DMS53 (cell line): ENCODE results near the gene CRYGC.

Experiments
- DNase-seq: peaks from one replicate; lab custom pipeline; 2025; lab: John Stamatoyannopoulos, UW

The CRYGC gene

DNA sequence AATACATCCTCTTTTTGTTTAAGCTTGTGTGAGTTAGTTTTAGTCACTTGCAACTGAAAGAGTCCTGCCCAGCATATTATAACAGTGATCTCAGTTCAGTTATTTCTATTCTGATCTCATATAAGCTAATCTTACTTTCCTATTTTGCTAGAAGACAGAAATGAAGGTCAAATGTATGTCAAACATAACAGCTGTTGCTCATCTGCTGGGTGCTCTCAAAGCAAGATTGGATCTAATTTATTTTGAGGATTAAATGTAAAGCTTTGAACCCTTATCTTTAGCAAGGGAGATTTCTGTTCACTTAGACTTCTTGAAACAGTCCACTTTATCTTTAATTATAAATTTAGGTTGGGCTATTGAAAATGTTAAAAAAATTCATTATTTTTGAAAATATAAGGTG lies 36.5 kb downstream of the CRYGC start:
- DNase-seq = no peak

DNA sequence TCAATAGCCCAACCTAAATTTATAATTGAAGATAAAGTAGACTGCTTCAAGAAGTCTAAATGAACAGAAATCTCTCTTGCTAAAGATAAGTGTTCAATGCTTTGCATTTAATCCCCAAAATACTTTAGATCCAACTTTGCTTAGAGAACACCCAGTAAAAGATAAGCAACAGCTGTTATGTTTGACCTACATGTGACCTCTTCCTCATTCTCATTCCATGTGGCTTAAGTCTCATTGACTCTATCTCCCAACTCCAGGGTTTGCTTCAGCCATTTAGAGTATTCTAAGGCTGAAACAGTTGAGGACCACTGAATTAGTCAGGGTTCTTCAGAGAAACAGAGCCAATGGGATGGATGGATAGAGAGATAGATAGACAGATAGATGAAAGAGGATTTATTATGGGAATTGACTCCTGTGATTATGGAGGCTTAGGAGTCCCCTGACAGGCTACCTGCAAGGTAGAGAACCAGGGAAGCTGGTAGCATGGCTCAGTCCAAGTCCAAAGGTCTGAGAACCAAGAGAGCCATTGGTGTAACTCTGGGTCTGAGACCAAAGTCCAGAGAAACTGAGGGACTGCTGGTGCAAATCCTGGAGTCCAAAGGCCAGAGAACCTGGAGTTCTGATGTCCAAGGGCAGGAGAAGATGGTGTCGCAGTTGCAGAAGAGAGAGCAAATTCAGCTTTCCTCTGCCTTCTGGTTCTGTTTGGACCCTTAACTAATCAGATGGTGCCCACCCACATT lies 37.4 kb downstream of the CRYGC start:
- no peak for DNase-seq

DNA sequence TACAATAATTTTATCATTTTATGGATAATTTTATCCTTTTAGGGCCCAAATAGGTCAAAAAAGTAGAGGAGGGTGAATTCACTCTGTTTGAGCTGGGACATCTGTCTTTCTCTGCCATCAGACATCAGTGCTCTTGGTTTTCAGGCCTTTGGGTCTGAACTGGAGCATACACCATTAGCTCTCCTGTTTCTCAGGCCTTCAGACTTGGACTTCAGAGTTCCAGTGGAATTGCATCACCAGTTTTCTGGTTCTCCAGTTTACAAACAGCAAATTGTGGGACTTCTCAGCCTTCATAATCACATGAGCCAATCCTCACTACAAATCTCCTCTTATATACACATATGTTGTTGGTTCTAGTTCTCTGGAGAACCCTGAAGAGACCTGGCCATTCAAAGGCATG lies 39.2 kb downstream of the CRYGC start:
- no peak for DNase-seq

DNA sequence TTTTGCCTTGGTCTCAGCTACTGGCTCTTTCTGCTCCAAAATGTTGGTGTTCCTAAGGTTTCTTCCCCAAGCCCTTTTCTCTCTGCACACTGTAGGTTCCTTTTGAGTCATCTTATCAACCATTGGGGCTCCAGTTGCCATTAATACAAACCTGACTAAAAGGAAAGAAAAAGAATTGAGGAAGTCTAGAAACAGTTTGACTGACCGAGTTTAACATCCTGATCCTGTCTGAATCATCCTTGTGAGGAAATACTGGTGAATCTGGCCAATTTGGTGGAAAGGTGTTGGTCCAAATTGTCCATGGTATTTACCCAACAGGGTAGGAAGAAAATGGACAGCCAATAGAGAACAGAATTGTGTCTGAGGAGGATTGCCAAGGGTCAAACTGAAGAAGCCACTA lies 43.6 kb downstream of the CRYGC start:
- no peak for DNase-seq

DNA sequence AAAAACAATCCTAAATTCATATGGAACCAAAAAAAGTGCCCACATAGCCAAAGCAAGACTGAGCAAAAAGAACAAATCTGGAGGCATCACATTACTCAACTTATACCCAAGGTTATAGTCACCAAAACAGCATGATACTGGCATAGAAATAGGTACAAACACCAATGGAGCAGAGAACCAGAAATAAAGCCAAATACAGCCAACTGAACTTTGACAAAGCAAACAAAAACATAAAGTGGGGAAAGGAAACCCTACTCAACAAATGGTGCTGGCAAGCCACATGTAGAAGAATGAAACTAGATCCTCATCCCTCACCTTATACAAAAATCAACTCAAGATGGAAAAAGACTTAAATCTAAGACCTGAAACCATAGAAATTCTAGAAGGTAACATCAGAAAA lies 45.8 kb downstream of the CRYGC start:
- DNase-seq = no peak
